Hematopoietic multipotent progenitor cell treated with erythropoietin and hydrocortisone succinate and interleukin-3 and kit ligand, for 8 days (in vitro differentiated cells): ENCODE data around the gene HACD1.

ENCODE experiments used
- DNase-seq: peaks from one replicate; pipeline ENCODE4 v3.0.0-alpha.2; 2015

Gene HACD1

GRCh38 chr10:17578603-17579002, 38.6 kb downstream of the HACD1 start:
- peak; percentile 86 for DNase-seq

- peak; percentile 35 for DNase-seq
Observed at GRCh38 chr10:17576768-17577167, 40.4 kb downstream of the HACD1 start.

- DNase-seq, result no peak
Observed at GRCh38 chr10:17564911-17565310, 52.3 kb downstream of the HACD1 start.

- DNase-seq, result no peak
Observed at GRCh38 chr10:17563452-17563851, 53.7 kb downstream of the HACD1 start.

GRCh38 chr10:17562614-17563013, 54.6 kb downstream of the HACD1 start:
- no peak for DNase-seq

- DNase-seq, result no peak
Observed at GRCh38 chr10:17561111-17561510, 56.1 kb downstream of the HACD1 start.

GRCh38 chr10:17557459-17557858, 59.7 kb downstream of the HACD1 start:
- no peak for DNase-seq

- DNase-seq, result no peak
Observed at GRCh38 chr10:17548770-17549169, 68.4 kb downstream of the HACD1 start.

GRCh38 chr10:17548162-17548561, 69.0 kb downstream of the HACD1 start:
- no peak for DNase-seq

GRCh38 chr10:17547060-17547459, 70.1 kb downstream of the HACD1 start:
- no peak for DNase-seq

GRCh38 chr10:17544465-17544864, 72.7 kb downstream of the HACD1 start:
- no peak for DNase-seq
